Measurements from ENCODE around the gene COL15A1.

- TF ChIP-seq POLR2A (IDR thresholded peaks at IDR 0.05) = no peak
- TF ChIP-seq CTCF (IDR thresholded peaks at IDR 0.05) = no peak
Observed at GRCh38 chr9:98995059-98995671, 51.5 kb downstream of the COL15A1 start.
